Stimulated activated CD8-positive, alpha-beta memory T cell treated with anti-CD3 and anti-CD28 coated beads, Interleukin-4, amount 100 ng/mL, for 1 hour (primary cell): Measurements from ENCODE around the gene LMCD1.

Experiments used
- DNase-seq, 2 donors: peaks; one replicate each; pipeline ENCODE4 v3.0.0-alpha.2; 2020; ENCODE audit warnings: low read depth in 2 of 2, low spot score in 1 of 2

Gene LMCD1

GRCh38 chr3:8501371-8502131 lies at the start of gene LMCD1:
TSS of gene LMCD1 (plus strand) at chr3:8501823. CDS start at chr3:8501939, 116 bp downstream.
- DNase-seq = peak; percentile 20 to 66

- no peak for DNase-seq
Measured at GRCh38 chr3:8452112-8452511, 49.5 kb upstream of the LMCD1 start.

GRCh38 chr3:8453153-8453552 lies 48.5 kb upstream of the LMCD1 start:
- DNase-seq = no peak

- no peak for DNase-seq
Measured at GRCh38 chr3:8455526-8456411, 45.9 kb upstream of the LMCD1 start.

- no peak for DNase-seq
Measured at GRCh38 chr3:8456412-8456811, 45.2 kb upstream of the LMCD1 start.

- DNase-seq = no peak
Measured at GRCh38 chr3:8457039-8457438, 44.6 kb upstream of the LMCD1 start.

- DNase-seq = no peak
Measured at GRCh38 chr3:8458238-8458661, 43.4 kb upstream of the LMCD1 start.

- no peak for DNase-seq
Measured at GRCh38 chr3:8458711-8459110, 42.9 kb upstream of the LMCD1 start.

- no peak for DNase-seq
Measured at GRCh38 chr3:8460050-8460708, 41.4 kb upstream of the LMCD1 start.

GRCh38 chr3:8460815-8461456 lies 40.7 kb upstream of the LMCD1 start:
- no peak for DNase-seq

GRCh38 chr3:8464668-8465067 lies 37.0 kb upstream of the LMCD1 start:
- no peak for DNase-seq

GRCh38 chr3:8466526-8466925 lies 35.1 kb upstream of the LMCD1 start:
- DNase-seq = no peak

GRCh38 chr3:8470801-8471200 lies 30.8 kb upstream of the LMCD1 start:
- no peak for DNase-seq

- DNase-seq = no peak
Measured at GRCh38 chr3:8472549-8472948, 29.1 kb upstream of the LMCD1 start.

GRCh38 chr3:8473029-8473428 lies 28.6 kb upstream of the LMCD1 start:
- no peak for DNase-seq

- DNase-seq = no peak
Measured at GRCh38 chr3:8473990-8474389, 27.6 kb upstream of the LMCD1 start.

GRCh38 chr3:8474991-8475390 lies 26.6 kb upstream of the LMCD1 start:
- DNase-seq = no peak

- DNase-seq = no peak
Measured at GRCh38 chr3:8480699-8481098, 20.9 kb upstream of the LMCD1 start.

GRCh38 chr3:8481380-8481779 lies 20.2 kb upstream of the LMCD1 start:
- no peak for DNase-seq

GRCh38 chr3:8482263-8482662 lies 19.4 kb upstream of the LMCD1 start:
- no peak for DNase-seq

- no peak for DNase-seq
Measured at GRCh38 chr3:8482960-8483665, 18.5 kb upstream of the LMCD1 start.
